ENCODE measurements around the gene FAM234B.

The FAM234B gene

GRCh38 chr12:13119826-13120225 lies 75.6 kb downstream of the FAM234B start:
- no peak for DNase-seq

GRCh38 chr12:13120413-13120812 lies 76.2 kb downstream of the FAM234B start:
- no peak for DNase-seq

GRCh38 chr12:13121568-13121967 lies 77.4 kb downstream of the FAM234B start:
- DNase-seq: no peak

GRCh38 chr12:13124656-13125505 lies 80.7 kb downstream of the FAM234B start:
- DNase-seq: no peak

GRCh38 chr12:13125996-13126395 lies 81.8 kb downstream of the FAM234B start:
- DNase-seq: no peak

- DNase-seq: no peak
Observed at GRCh38 chr12:13126494-13126893, 82.3 kb downstream of the FAM234B start.

- no peak for DNase-seq
Observed at GRCh38 chr12:13127444-13127843, 83.3 kb downstream of the FAM234B start.

GRCh38 chr12:13128291-13128965 lies 84.2 kb downstream of the FAM234B start:
- DNase-seq: no peak

GRCh38 chr12:13130981-13131380 lies 86.8 kb downstream of the FAM234B start:
- DNase-seq: no peak
